ENCODE results near the gene CBLN4. TPM values are rescaled to one million over a fixed set of nuclear protein-coding genes. Genes with fewer than 3 reads are reported as not detected.

The CBLN4 gene
- polyA plus RNA-seq, 10 donors, result 0.04 to 1.9 (median 0.22) TPM; not detected in 1

GRCh38 chr20:55947701-55948100 is 57.6 kb downstream of the CBLN4 start:
- no peak for DNase-seq

Other genes starting within 250 kb of the CBLN4 start
- gene MC3R, start 243.2 kb upstream of the CBLN4 start, polyA plus RNA-seq (ENCODE audit: insufficient read length in 10 of 10), result not detected